Vagina (tissue), 2 donors: Measurements from ENCODE around the gene ATP2A2. TPM values are rescaled to one million over a fixed set of nuclear protein-coding genes. Genes with fewer than 3 reads are reported as not detected.

Experiments used
- DNase-seq, 2 donors: peaks; one replicate each; pipeline ENCODE4 v3.0.0-alpha.2; 2017; ENCODE audit errors: extremely low spot score in 2 of 2
- H3K27ac ChIP-seq: fragments of 200-600 bp; sonication (generic); one replicate; pipeline ENCODE4 v1.5.1; 2019
- H3K27me3 ChIP-seq: fragments of 200-600 bp; sonication (generic); one replicate; pipeline ENCODE4 v1.5.1; 2019
- H3K36me3 ChIP-seq, 2 donors: fragments of 200-600 bp; sonication (generic); one replicate each; pipeline ENCODE4 v1.5.1; 2017 to 2019
- H3K4me1 ChIP-seq: fragments of 200-600 bp; sonication (generic); one replicate; pipeline ENCODE4 v1.5.1; 2019
- H3K4me3 ChIP-seq, 2 donors: fragments of 200-600 bp; sonication (generic); 1 replicate in 1 of 2; 2 replicates in 1 of 2; pipeline ENCODE4 v1.5.1; 2016 to 2019
- H3K9me3 ChIP-seq: fragments of 200-600 bp; sonication (generic); one replicate; pipeline ENCODE4 v1.5.1; 2019
- POLR2A ChIP-seq, 2 donors: fragments of 450-650 bp; IDR thresholded peaks; one replicate each; pipeline ENCODE4 v1.6.1; 2017; ENCODE audit warnings: antibody characterized with exemption in 2 of 2, mild to moderate bottlenecking in 2 of 2, moderate library complexity in 2 of 2
- POLR2AphosphoS5 ChIP-seq, 2 donors: sonication (generic); formaldehyde crosslinking; IDR thresholded peaks; one replicate each; pipeline ENCODE4 v1.9.0; 2017; ENCODE audit warnings: antibody characterized with exemption in 2 of 2, mild to moderate bottlenecking in 2 of 2, low read depth in 1 of 2; ENCODE audit not compliant: insufficient read depth in 1 of 2
- intact Hi-C: fragments of 100-400 bp; cut with DNase I; formaldehyde crosslinking; loops from one replicate; pipeline ENCODE4 v1.15.1; 2023
- total RNA-seq: library from RNA; depleted of rRNA; stranded (reverse); fragments of >200 nt; gene quantifications from one replicate; pipeline ENCODE4 v1.2.3, GENCODE V29; 2016
- TF ChIP-seq, protein P1 (sequence below), 3 experiments: fragments of 450-650 bp in 2 of 3; fragments of 200-600 bp in 1 of 3; sonication (generic) in 1 of 3; IDR thresholded peaks; one replicate each; pipeline ENCODE4 v1.5.1; 2017 to 2019; ENCODE audit warnings: antibody characterized with exemption in 3 of 3, mild to moderate bottlenecking in 2 of 3, moderate library complexity in 2 of 3

The ATP2A2 gene
- total RNA-seq, 1 donor from 2014 or later = 127 TPM

DNA sequence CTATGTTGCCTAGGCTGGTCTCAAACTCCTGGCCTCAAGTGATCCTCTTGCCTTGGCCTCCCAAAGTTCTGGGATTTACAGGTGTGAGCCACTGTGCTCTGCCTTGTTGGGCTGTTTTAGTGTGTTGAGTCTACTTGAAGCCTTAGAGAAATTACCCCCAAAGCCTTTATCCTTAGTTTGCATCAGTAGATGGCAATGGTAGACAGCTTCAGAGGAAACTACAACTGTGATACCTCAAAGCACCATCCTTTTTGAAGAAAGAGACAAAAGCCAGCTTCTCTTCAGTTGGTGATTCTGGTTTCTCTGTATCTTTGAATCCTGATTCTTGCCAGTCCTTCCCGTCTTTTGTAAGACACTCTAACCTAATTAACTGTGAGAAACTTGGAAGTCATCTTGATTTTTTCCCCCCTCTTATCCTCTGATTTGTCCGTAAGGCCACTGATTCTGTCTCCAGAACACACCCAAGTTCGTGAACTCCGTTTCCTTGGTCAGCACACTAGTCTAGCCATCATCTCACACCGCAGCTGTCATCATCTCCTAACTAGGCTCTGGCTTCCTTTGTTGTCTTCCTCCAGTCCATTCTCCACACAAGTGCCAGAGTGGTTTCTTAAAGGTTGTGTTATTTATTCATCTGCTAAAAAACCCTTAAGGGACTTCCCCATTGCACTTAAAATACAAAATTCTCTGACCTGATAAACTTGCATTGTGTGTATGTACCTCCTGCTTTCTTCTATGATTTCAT lies 20.2 kb downstream of the ATP2A2 start:
- H3K27ac ChIP-seq = peak overlapping the region; percentile 9
- DNase-seq = no peak
- H3K36me3 ChIP-seq = peaks cover 0 to 44% of the 10 kb centered on the region in 2 donors
- intact Hi-C loops = no loop called here
- H3K27me3 ChIP-seq = no peaks in the 10 kb centered on the region
- H3K4me3 ChIP-seq = no peak overlapping the region
- TF ChIP-seq, protein P1, sequence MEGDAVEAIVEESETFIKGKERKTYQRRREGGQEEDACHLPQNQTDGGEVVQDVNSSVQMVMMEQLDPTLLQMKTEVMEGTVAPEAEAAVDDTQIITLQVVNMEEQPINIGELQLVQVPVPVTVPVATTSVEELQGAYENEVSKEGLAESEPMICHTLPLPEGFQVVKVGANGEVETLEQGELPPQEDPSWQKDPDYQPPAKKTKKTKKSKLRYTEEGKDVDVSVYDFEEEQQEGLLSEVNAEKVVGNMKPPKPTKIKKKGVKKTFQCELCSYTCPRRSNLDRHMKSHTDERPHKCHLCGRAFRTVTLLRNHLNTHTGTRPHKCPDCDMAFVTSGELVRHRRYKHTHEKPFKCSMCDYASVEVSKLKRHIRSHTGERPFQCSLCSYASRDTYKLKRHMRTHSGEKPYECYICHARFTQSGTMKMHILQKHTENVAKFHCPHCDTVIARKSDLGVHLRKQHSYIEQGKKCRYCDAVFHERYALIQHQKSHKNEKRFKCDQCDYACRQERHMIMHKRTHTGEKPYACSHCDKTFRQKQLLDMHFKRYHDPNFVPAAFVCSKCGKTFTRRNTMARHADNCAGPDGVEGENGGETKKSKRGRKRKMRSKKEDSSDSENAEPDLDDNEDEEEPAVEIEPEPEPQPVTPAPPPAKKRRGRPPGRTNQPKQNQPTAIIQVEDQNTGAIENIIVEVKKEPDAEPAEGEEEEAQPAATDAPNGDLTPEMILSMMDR (IDR thresholded peaks at IDR 0.05) = no peak
- TF ChIP-seq POLR2A (IDR thresholded peaks at IDR 0.05) (no peak), POLR2AphosphoS5 (IDR thresholded peaks at IDR 0.05; ENCODE audit: insufficient read depth in 1 of 2, low read depth in 1 of 2) (no peak)
- no peaks in the 10 kb centered on the region for H3K9me3 ChIP-seq
- peaks cover 56% of the 10 kb centered on the region for H3K4me1 ChIP-seq

DNA sequence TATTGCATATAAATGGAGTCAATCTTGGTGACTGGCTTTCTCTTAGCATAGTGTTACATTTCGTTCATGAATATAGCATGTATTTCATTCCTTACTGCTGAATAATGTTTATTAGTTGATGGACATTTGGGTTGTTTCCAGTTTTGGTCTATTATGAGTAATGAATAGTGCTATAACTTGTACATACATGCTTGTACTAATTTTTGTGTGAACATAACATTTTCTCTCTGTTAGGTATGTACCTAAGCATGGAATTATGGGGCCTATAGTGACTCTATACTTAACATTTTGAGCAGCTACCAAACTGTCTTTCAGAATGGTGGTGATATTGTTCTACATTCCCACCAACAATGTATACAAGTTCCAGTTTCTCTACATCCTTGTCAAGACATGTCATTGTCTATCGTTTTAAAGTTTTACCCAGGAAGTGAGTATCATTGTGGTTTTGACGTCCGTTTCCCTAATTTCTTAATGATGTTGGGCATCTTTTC lies 23.1 kb downstream of the ATP2A2 start:
- no peaks in the 10 kb centered on the region for H3K9me3 ChIP-seq

DNA sequence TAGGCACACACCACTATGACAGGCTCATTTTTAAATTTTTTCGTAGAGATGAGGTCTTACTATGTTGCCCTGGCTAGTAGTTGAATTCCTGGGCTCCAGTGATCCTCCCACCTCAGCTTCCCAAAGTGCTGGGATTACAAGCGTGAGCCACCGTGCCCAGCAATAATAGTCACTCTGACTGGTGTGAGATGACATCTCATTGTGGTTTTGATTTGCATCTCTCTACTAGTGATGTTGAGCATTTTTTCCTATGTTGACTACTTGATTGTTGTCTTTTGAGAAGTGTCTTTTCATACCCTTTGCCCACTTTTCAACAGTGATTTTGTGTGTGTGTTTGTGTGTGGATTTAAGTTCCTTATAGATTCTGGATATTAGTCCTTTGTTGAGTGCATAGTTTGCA lies 26.3 kb downstream of the ATP2A2 start:
- no peaks in the 10 kb centered on the region for H3K36me3 ChIP-seq
- no peaks in the 10 kb centered on the region for H3K27me3 ChIP-seq
- no peaks in the 10 kb centered on the region for H3K9me3 ChIP-seq
- intact Hi-C loops = no loop called here
- H3K27ac ChIP-seq = no peak overlapping the region
- peaks cover 53% of the 10 kb centered on the region for H3K4me1 ChIP-seq
- TF ChIP-seq, protein P1 (IDR thresholded peaks at IDR 0.05) = no peak
- no peak for TF ChIP-seq POLR2A (IDR thresholded peaks at IDR 0.05)
- no peak for TF ChIP-seq POLR2AphosphoS5 (IDR thresholded peaks at IDR 0.05; ENCODE audit: insufficient read depth in 1 of 2, low read depth in 1 of 2)
- DNase-seq = no peak
- H3K4me3 ChIP-seq = no peak overlapping the region

More for the DNA sequence above, 23.1 kb downstream of the ATP2A2 start:
- H3K4me3 ChIP-seq = no peak overlapping the region
- peaks cover 64% of the 10 kb centered on the region for H3K4me1 ChIP-seq
- peaks cover 0 to 16% of the 10 kb centered on the region in 2 donors for H3K36me3 ChIP-seq
- intact Hi-C loops = no loop called here
- no peaks in the 10 kb centered on the region for H3K27me3 ChIP-seq
- no peak overlapping the region for H3K27ac ChIP-seq
- DNase-seq = no peak
- TF ChIP-seq POLR2AphosphoS5 (IDR thresholded peaks at IDR 0.05; ENCODE audit: insufficient read depth in 1 of 2, low read depth in 1 of 2) (peak in 1 of 2 donors; percentile 64), POLR2A (IDR thresholded peaks at IDR 0.05) (no peak)

DNA sequence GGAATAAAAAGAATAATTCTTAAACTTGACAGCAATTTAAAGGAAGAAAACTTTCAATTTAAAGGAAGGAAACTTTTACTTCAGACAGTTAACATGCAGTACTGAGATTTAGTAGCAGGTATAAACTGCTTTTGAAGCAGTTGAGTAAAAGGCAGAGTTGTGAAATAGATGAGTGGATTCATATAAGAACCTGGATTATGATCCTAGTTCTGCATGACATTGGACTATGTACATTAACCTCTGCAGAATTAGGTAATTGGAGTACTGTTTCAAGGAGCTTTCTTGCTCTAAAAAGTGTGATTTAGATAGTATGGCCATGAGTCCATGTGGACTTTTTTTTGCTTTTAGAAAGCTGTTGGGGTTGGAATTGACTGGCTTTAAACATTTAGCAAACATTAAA lies 29.7 kb downstream of the ATP2A2 start:
- Histone ChIP-seq H3K36me3 (peaks cover 0 to 2% of the 10 kb centered on the region in 2 donors), H3K27me3 (no peaks in the 10 kb centered on the region), H3K27ac (no peak overlapping the region), H3K9me3 (no peaks in the 10 kb centered on the region), H3K4me3 (no peak overlapping the region), H3K4me1 (peaks cover 50% of the 10 kb centered on the region)
- intact Hi-C loops = loop anchor here (5.0 kb wide), 1 partner anchor 922 kb away; no protein-coding TSS in a partner anchor
- no peak for DNase-seq
- TF ChIP-seq POLR2AphosphoS5 (IDR thresholded peaks at IDR 0.05; ENCODE audit: insufficient read depth in 1 of 2, low read depth in 1 of 2) = peak in 1 of 2 donors; percentile 25
- TF ChIP-seq, protein P1 (IDR thresholded peaks at IDR 0.05) = no peak
- TF ChIP-seq POLR2A (IDR thresholded peaks at IDR 0.05) = no peak

DNA sequence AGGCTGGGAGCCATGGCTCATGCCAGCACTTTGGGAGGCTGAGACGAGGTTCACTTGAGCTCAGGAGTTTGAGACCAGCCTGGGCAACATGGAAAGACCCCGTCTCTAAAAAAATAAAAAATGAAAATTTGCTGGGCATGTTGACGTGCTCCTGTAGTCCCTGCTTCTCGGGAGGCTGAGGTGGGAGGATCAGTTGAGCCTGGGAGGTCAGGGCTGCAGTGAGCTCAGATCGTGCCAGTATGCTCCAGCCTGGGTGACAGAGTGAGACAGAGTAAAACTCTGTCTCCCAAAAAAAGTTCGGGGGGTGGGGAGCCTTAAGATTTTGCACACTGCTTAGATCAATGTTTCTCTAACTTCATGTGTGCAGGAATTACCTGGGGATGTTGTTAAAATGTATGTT lies 30.9 kb downstream of the ATP2A2 start:
- intact Hi-C loops = loop anchor here (5.0 kb wide), 1 partner anchor 920 kb away; no protein-coding TSS in a partner anchor
- H3K27ac ChIP-seq = peak overlapping the region; percentile 36
- no peaks in the 10 kb centered on the region for H3K27me3 ChIP-seq
- no peaks in the 10 kb centered on the region for H3K9me3 ChIP-seq
- no peak overlapping the region for H3K4me3 ChIP-seq
- no peak for DNase-seq
- peaks cover 0 to 4% of the 10 kb centered on the region in 2 donors for H3K36me3 ChIP-seq
- peaks cover 57% of the 10 kb centered on the region for H3K4me1 ChIP-seq
- TF ChIP-seq POLR2AphosphoS5 (IDR thresholded peaks at IDR 0.05; ENCODE audit: insufficient read depth in 1 of 2, low read depth in 1 of 2) (no peak), POLR2A (IDR thresholded peaks at IDR 0.05) (no peak)
- TF ChIP-seq, protein P1 (IDR thresholded peaks at IDR 0.05) = no peak
